H1 (cell line): ENCODE data around the gene FAM53A. TPM values are rescaled to one million over a fixed set of nuclear protein-coding genes. Genes with fewer than 3 reads are reported as not detected.

Experiments used
- ASH2L ChIP-seq: fragments of 200-600, 300-600 bp; sonication (generic); IDR thresholded peaks from one replicate; pipeline ENCODE4 v1.7.1; 2017; ENCODE audit warnings: low read length
- BACH1 ChIP-seq: IDR thresholded peaks from 2 replicates; pipeline ENCODE4 v1.6.1; 2012; ENCODE audit warnings: low read length, improper control_type of control experiment
- CEBPB ChIP-seq: IDR thresholded peaks from 2 replicates; pipeline ENCODE4 v1.6.1; 2012; ENCODE audit warnings: low read depth, low read length
- CREB1 ChIP-seq: IDR thresholded peaks from 2 replicates; pipeline ENCODE4 v1.6.1; 2012; ENCODE audit warnings: inconsistent platforms
- JUN ChIP-seq: IDR thresholded peaks from 2 replicates; pipeline ENCODE4 v1.6.1; 2011; ENCODE audit warnings: low read depth, mild to moderate bottlenecking, improper control_type of control experiment, low read length
- JUND ChIP-seq: IDR thresholded peaks from 2 replicates; pipeline ENCODE4 v1.6.1; 2011; ENCODE audit warnings: mild to moderate bottlenecking, improper control_type of control experiment, low read length
- RBBP5 ChIP-seq: IDR thresholded peaks from 2 replicates; pipeline ENCODE4 v1.7.1; 2012; ENCODE audit warnings: low read depth, mild to moderate bottlenecking, inconsistent platforms, low read length, moderate library complexity, borderline replicate concordance
- polyA plus RNA-seq, 7 experiments: library from polyadenylated mRNA; depleted of rRNA in 3 of 7; stranded (reverse) in 5 of 7; unstranded in 2 of 7; fragments of >200 nt in 5 of 7; fragments of 200-250 nt in 2 of 7; gene quantifications; 1 replicate in 5 of 7; 2 replicates in 1 of 7; 4 replicates in 1 of 7; pipeline versions ENCODE4 v1.2.1 to v1.2.3, GENCODE V29; 2011 to 2013; ENCODE audit warnings: missing spikeins in 2 of 7, mixed read lengths in 2 of 7
- total RNA-seq: library from RNA; stranded (reverse); fragmentation: NEBNext Ultra II Directional; extraction: Animal tissue kit (Norgen Biotek cat#: 25700); gene quantifications from 2 replicates; pipeline ENCODE4 v1.2.1, GENCODE V29; 2021
- TF ChIP-seq, protein P1 (sequence below): fragments of 300-600 bp; sonication (generic); IDR thresholded peaks from 2 replicates; pipeline ENCODE4 v1.7.1; 2012; ENCODE audit warnings: low read length, moderate library complexity, mild to moderate bottlenecking, inconsistent platforms; ENCODE audit not compliant: insufficient replicate concordance
- TF ChIP-seq, protein P2 (sequence below): IDR thresholded peaks from 2 replicates; pipeline ENCODE4 v1.6.1; 2011; ENCODE audit warnings: low read length, improper control_type of control experiment
- TF ChIP-seq, protein P3 (sequence below): IDR thresholded peaks from 2 replicates; pipeline ENCODE4 v1.6.1; 2011; ENCODE audit warnings: low read depth, mild to moderate bottlenecking, low read length; ENCODE audit not compliant: insufficient read depth

The FAM53A gene
- total and polyA plus RNA-seq, 2 of the 8 experiments (the other 6 are each of a cell fraction or from before 2014, with no cell fraction given) = 1.9 to 2.0 TPM

DNA sequence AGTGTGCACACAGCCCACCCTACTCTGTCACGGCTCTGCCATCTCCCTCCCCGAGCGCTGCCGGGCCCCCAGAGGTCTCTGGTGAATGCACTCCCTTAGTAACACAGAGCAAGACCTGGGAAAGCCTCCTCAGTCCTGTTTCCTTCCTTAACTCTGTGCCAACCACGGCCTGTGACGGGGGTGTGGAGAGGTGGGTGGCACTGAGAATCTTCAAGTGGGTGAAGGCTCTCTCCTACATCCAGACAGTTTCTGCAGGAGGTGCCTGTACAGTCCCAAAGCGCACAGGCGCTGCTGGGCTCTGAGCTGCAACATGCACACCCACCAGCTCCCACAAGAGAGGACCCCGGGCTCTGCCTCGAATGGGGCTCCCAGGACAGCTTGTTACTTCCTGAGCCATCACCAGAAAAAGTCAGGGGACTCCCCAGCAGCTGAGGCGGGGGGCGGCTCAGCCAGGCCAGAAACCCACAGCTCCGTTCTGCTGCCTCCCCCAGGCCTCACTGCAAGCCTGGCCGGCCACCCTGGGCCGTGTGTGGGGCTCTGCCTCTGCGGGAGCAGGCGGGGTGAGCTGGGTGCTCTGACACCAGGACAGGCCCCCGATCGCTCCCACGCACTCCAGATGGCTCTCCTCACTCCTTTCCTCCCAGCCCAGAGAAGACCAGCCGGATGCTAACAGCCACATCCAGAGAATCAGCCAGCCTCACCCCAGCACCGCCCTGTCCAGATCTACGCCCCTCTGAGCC, 29.7 kb downstream of the FAM53A start (continued):
- TF ChIP-seq, protein P1, sequence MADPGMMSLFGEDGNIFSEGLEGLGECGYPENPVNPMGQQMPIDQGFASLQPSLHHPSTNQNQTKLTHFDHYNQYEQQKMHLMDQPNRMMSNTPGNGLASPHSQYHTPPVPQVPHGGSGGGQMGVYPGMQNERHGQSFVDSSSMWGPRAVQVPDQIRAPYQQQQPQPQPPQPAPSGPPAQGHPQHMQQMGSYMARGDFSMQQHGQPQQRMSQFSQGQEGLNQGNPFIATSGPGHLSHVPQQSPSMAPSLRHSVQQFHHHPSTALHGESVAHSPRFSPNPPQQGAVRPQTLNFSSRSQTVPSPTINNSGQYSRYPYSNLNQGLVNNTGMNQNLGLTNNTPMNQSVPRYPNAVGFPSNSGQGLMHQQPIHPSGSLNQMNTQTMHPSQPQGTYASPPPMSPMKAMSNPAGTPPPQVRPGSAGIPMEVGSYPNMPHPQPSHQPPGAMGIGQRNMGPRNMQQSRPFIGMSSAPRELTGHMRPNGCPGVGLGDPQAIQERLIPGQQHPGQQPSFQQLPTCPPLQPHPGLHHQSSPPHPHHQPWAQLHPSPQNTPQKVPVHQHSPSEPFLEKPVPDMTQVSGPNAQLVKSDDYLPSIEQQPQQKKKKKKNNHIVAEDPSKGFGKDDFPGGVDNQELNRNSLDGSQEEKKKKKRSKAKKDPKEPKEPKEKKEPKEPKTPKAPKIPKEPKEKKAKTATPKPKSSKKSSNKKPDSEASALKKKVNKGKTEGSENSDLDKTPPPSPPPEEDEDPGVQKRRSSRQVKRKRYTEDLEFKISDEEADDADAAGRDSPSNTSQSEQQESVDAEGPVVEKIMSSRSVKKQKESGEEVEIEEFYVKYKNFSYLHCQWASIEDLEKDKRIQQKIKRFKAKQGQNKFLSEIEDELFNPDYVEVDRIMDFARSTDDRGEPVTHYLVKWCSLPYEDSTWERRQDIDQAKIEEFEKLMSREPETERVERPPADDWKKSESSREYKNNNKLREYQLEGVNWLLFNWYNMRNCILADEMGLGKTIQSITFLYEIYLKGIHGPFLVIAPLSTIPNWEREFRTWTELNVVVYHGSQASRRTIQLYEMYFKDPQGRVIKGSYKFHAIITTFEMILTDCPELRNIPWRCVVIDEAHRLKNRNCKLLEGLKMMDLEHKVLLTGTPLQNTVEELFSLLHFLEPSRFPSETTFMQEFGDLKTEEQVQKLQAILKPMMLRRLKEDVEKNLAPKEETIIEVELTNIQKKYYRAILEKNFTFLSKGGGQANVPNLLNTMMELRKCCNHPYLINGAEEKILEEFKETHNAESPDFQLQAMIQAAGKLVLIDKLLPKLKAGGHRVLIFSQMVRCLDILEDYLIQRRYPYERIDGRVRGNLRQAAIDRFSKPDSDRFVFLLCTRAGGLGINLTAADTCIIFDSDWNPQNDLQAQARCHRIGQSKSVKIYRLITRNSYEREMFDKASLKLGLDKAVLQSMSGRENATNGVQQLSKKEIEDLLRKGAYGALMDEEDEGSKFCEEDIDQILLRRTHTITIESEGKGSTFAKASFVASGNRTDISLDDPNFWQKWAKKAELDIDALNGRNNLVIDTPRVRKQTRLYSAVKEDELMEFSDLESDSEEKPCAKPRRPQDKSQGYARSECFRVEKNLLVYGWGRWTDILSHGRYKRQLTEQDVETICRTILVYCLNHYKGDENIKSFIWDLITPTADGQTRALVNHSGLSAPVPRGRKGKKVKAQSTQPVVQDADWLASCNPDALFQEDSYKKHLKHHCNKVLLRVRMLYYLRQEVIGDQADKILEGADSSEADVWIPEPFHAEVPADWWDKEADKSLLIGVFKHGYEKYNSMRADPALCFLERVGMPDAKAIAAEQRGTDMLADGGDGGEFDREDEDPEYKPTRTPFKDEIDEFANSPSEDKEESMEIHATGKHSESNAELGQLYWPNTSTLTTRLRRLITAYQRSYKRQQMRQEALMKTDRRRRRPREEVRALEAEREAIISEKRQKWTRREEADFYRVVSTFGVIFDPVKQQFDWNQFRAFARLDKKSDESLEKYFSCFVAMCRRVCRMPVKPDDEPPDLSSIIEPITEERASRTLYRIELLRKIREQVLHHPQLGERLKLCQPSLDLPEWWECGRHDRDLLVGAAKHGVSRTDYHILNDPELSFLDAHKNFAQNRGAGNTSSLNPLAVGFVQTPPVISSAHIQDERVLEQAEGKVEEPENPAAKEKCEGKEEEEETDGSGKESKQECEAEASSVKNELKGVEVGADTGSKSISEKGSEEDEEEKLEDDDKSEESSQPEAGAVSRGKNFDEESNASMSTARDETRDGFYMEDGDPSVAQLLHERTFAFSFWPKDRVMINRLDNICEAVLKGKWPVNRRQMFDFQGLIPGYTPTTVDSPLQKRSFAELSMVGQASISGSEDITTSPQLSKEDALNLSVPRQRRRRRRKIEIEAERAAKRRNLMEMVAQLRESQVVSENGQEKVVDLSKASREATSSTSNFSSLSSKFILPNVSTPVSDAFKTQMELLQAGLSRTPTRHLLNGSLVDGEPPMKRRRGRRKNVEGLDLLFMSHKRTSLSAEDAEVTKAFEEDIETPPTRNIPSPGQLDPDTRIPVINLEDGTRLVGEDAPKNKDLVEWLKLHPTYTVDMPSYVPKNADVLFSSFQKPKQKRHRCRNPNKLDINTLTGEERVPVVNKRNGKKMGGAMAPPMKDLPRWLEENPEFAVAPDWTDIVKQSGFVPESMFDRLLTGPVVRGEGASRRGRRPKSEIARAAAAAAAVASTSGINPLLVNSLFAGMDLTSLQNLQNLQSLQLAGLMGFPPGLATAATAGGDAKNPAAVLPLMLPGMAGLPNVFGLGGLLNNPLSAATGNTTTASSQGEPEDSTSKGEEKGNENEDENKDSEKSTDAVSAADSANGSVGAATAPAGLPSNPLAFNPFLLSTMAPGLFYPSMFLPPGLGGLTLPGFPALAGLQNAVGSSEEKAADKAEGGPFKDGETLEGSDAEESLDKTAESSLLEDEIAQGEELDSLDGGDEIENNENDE = no peak
- TF ChIP-seq ASH2L (no peak), JUND (no peak), CREB1 (no peak), RBBP5 (no peak), BACH1 (no peak), JUN (no peak), CEBPB (no peak)
- TF ChIP-seq, protein P2, sequence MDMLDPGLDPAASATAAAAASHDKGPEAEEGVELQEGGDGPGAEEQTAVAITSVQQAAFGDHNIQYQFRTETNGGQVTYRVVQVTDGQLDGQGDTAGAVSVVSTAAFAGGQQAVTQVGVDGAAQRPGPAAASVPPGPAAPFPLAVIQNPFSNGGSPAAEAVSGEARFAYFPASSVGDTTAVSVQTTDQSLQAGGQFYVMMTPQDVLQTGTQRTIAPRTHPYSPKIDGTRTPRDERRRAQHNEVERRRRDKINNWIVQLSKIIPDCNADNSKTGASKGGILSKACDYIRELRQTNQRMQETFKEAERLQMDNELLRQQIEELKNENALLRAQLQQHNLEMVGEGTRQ = no peak
- TF ChIP-seq, protein P3, sequence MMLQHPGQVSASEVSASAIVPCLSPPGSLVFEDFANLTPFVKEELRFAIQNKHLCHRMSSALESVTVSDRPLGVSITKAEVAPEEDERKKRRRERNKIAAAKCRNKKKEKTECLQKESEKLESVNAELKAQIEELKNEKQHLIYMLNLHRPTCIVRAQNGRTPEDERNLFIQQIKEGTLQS = no peak
